Bronchial smooth muscle cell (primary cell): ENCODE data around the gene RAP1GDS1. TPM values are rescaled to one million over a fixed set of nuclear protein-coding genes. Genes with fewer than 3 reads are reported as not detected.

Experiments
- total RNA-seq: library from RNA; depleted of rRNA; stranded (reverse); fragments of >200 nt; gene quantifications from 2 replicates; pipeline ENCODE4 v1.2.1, GENCODE V29; 2014

Gene RAP1GDS1
- total RNA-seq: 39.2 and 47.0 TPM in 2 replicates

GRCh38 chr4:98260579-98261404, at the start of gene RAP1GDS1:
TSS of gene RAP1GDS1 (plus strand) at chr4:98261384. CDS start at chr4:98261566, 182 bp downstream.

Other genes starting within 250 kb of the RAP1GDS1 start
- 0.16 TPM in 1 of 2 replicates, not detected in the other for gene STPG2, start 117.9 kb upstream of the RAP1GDS1 start, total RNA-seq